Muscle of back (tissue), 11 donors: ENCODE results near the gene MTHFD2. TPM values are rescaled to one million over a fixed set of nuclear protein-coding genes. Genes with fewer than 3 reads are reported as not detected.
"Not testable (repeated sequence)": the region's sequence is repeated elsewhere in the genome, so short reads cannot be mapped to it uniquely, and the experiment has no call there.

ENCODE experiments used
- DNase-seq, 3 donors: peaks; one replicate each; pipeline versions ENCODE4 v3.0.0 to v3.0.0-alpha.2; 2013
- polyA plus RNA-seq, 10 donors: library from polyadenylated mRNA; unstranded; fragments of 120-200 nt; gene quantifications; one replicate each; pipeline ENCODE4 v1.2.1, GENCODE V29; 2013; ENCODE audit not compliant: insufficient read length in 10 of 10

The MTHFD2 gene
- polyA plus RNA-seq, 10 donors, result 25.3 to 36.8 (median 31.3) TPM

DNA sequence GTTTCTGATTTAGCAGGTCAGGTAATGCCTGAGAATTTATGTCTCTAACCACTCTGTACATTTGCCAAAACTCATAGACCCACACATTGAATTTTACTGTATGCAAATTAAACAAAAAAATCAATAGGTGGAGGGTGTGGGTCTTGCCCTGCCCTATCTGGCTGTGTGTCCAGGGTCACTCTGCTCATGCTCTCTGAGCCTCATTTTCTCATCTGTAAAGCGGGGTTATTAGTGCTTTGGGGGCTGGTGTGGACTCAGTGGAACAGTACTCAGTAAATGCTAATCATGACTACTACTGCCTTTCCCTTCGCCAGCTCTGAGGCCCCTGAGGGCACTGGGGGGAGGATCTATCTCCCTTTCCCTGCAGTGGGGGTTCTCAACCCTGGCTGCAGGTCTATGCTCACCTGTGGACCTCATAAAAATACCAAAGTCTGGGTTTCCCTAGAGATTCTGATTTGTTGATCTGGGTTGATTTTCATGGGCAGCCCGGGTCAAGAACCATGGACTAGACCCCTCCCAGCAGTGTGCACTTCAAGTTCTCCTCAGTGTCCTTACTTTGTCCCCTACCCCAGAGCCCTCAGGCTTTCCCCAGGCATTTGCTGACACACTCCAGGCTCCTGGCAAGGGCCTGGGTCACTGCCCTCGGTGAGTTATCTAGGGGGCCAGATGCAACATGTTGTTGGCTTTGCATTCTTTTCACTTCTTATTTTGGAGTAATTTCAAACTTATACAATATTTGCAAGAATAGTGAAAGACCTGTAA lies 27.5 kb downstream of the MTHFD2 start:
- DNase-seq, result no peak

- peak in 2 of 3 donors; percentile 11 to 13 for DNase-seq
Measured at GRCh38 chr2:74226648-74227213, 28.3 kb downstream of the MTHFD2 start.

DNA sequence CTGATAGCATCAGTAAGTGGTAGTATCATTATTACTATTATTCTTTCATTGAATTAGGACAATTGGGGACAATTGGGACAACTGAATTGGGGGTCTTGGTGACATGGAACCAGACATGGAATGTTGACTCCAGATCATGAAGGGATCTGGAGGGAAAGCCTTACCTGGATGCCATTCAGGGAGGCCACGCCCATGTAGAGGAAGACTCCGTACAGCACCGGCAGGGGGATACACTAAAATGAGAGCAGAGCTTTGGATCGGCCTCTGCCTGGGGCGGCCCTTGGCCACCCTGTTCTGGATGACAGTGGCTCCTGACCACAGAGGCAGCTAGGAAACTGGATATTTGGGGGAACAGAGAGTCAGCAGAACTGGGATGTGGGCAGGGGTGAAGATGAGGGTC lies 29.2 kb downstream of the MTHFD2 start:
- no peak for DNase-seq

- no peak for DNase-seq
Measured at GRCh38 chr2:74228772-74229171, 30.4 kb downstream of the MTHFD2 start.

DNA sequence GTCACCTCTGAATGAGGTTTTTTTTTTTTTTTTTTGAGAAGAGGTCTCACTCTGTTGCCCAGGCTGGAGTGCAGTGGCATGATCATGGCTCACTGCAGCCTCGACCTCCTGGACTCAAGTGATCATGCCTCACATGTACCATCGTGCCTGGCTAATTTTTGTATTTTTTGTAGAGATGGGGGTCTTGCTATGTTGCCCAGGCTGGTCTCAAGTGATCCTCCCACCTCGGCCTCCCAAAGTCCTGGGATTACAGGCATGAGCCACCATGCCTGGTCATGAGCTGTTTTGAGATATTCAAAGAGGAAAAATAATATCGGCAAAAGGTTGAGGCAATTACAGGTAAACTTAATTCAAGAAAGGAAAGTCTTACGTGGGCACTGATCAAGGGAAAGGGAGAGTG lies 31.4 kb downstream of the MTHFD2 start:
- DNase-seq, result not testable (repeated sequence)

DNA sequence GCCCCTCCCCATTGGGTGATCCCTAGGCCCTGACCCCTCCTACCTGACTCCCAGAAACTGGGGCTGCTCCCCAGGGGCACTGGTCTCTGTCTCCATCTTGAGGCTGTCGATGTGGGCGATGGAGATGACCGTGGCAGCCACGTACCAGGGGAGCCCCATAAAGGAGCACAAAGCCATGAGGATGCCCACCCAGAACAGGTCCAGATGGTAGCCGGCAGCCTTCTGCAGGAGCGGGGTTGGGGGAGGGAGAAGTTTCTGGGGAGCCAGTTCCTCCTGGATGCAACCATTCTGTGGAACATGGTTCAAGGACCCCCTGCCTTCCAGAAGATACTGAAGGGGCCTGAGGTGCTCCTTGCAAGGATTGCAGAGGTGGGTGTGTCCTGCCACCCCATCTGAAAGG lies 34.0 kb downstream of the MTHFD2 start:
- no peak for DNase-seq

- no peak for DNase-seq
Measured at GRCh38 chr2:74233648-74234047, 35.2 kb downstream of the MTHFD2 start.

- DNase-seq, result no peak
Measured at GRCh38 chr2:74235041-74235440, 36.6 kb downstream of the MTHFD2 start.

DNA sequence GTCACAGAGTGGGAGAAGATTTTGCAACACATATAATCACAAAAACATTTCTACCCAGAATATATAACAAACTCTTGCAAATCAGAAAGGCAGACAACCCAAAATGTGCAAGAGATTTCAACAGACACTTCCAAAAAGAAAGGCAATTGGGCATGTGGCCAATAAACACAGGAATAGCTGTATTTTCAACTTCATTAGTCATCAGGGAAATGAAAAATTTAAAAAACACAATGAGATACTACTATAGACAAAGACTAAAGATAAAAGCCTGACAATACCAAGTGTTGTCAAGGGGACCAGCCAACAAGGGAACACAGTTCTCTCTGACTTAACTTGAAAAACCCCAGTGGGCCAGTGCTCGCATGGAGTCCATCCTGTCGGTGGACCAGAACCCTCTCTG lies 40.5 kb downstream of the MTHFD2 start:
- no peak for DNase-seq

DNA sequence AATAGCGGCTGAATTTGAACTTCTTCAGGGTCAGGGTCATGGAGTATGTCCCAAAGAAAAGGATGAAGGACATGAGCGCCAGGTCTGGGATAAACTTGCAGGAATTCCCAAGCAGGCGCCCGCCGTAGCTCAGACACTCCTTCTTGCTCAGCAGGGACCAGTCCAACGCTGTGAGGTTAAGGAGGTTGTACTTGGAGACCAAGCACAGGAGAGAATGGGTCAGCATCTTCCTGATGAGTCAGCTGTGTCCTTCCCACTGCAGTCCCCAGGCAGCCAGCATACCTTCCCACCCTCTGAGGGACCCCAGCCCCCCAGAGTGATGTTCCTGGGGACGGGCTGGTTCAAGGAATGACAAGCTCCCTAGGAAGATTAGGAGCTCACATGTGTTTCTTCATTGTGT lies 40.9 kb downstream of the MTHFD2 start:
- DNase-seq, result no peak

GRCh38 chr2:74242354-74243071 lies 44.1 kb downstream of the MTHFD2 start:
- DNase-seq, result no peak

- DNase-seq, result no peak
Measured at GRCh38 chr2:74244286-74244685, 45.9 kb downstream of the MTHFD2 start.

- DNase-seq, result no peak
Measured at GRCh38 chr2:74246496-74247195, 48.2 kb downstream of the MTHFD2 start.

DNA sequence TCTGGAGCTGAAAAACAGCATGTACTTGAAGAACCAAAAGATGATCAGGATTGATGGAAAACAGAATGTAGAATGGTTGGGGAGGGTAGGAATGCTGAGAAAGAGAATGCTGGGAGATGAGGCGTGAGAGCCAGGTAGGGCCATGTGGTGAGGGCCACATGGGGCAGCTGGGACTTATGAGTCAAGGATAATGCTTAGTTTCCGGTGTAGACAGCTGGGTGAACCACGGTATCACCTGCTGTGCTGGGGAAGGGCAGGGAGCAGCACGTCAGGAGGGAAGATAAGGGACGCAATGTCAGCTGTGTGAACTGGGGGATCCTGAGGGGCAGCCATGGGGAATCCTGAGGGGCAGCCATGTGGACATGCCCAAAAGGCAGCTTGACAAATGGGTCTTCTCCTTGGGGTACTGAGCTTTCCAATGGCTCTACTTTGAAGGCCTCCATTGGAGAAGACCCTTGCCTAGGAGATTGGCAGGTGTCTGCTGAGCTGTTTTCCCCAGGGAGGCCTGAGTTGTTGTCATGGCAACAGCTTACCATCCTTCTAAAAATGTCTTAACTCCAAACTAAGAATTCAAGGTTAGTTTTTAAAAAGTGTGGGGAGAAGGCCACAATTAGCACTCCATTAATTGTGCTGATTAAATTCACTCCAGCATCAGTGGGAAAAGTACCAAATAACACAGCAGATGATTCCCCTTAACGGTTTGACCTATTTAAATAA lies 51.1 kb downstream of the MTHFD2 start:
- DNase-seq, result no peak

DNA sequence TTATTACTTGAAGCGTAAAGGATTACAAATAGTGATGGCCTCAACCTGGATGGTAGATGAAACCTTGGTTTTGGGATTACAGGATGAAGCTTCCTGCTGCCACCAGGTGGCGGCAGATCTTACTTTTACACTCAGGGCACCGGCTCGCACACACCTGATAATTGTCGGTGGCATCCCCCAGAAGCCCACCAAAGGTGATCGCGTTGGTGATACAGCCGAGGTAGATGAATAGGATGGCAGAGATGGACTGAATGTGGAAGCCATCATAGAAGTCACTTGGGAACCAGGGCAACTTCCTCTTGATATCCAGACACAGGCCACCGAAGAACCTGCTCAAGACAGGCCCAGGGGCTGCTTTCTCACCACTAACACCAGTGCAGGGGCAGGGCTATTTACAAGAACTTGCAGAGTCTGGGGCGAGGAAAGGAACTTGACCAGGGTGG lies 51.8 kb downstream of the MTHFD2 start:
- peak in 2 of 3 donors; percentile 59 to 71 for DNase-seq

DNA sequence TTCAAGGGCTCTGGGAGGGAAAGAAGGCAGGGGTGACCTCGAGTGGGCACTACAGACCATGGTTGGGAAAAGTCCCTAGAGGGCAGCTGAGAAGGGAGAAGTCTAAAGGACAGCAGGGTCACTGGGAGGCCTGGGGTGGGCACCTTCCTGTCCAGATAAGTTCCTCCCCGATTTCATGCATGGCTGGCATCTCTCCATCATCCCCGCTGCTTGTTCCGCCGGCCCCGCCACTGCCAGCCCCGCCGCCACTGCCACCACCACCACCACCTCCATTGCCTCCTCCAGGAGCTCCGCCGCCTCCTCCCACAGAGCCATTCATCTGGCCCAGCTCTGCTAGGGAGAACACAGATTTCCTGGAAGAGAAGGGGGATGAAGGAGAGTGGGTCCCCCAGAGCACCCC lies 53.6 kb downstream of the MTHFD2 start:
- DNase-seq, result no peak

DNA sequence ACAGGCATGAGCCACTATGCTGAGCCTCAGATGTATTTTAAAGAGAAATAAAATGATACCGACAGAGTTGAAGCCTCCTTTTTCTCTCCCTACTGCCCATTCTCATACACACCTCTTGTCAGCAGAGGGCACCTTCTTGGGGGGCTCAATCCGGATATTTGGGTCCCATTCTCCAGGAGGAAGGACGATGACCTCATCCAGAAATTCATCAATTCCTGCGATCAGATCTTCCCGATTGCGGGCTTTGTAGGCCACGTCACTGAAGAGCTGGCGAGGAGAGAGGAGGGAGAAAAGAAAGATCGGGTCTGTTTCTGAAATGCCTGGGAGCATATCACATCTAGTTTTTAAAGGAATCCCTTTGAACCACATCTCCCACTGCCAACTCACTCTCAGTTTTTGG lies 54.4 kb downstream of the MTHFD2 start:
- peak in 2 of 3 donors; percentile 23 to 27 for DNase-seq

GRCh38 chr2:74253306-74253970 lies 55.0 kb downstream of the MTHFD2 start:
- peak in 2 of 3 donors; percentile 27 to 52 for DNase-seq

GRCh38 chr2:74253971-74254310 lies 55.5 kb downstream of the MTHFD2 start:
- peak in 2 of 3 donors; percentile 57 to 66 for DNase-seq

- DNase-seq, result no peak
Measured at GRCh38 chr2:74255660-74256213, 57.3 kb downstream of the MTHFD2 start.

GRCh38 chr2:74259191-74259590 lies 60.8 kb downstream of the MTHFD2 start:
- no peak for DNase-seq
